Breast epithelium (tissue), 4 donors: Measurements from ENCODE around the gene ARF6. TPM values are rescaled to one million over a fixed set of nuclear protein-coding genes. Genes with fewer than 3 reads are reported as not detected.

ENCODE experiments used
- DNase-seq, 2 donors: peaks; one replicate each; pipeline ENCODE4 v3.0.0-alpha.2; 2019; ENCODE audit warnings: low spot score in 2 of 2
- H3K27ac ChIP-seq, 2 donors: fragments of 200-600 bp; sonication (generic) in 1 of 2; one replicate each; pipeline ENCODE4 v1.5.1; 2016 to 2019; ENCODE audit warnings: mild to moderate bottlenecking in 1 of 2
- H3K27me3 ChIP-seq, 2 donors: fragments of 200-600 bp; sonication (generic) in 1 of 2; one replicate each; pipeline versions ENCODE4 v1.5.1 to v1.6.0; 2017 to 2019; ENCODE audit warnings: control low read depth in 1 of 2, mild to moderate bottlenecking in 1 of 2
- H3K36me3 ChIP-seq: fragments of 200-600 bp; one replicate; pipeline ENCODE4 v1.5.1; 2019
- H3K4me1 ChIP-seq, 2 donors: fragments of 200-600 bp; sonication (generic); one replicate each; pipeline ENCODE4 v1.5.1; 2016 to 2019; ENCODE audit warnings: control low read depth in 1 of 2
- H3K4me3 ChIP-seq, 3 donors: fragments of 200-600 bp; sonication (generic); 1 replicate in 2 of 3; 2 replicates in 1 of 3; pipeline ENCODE4 v1.5.1; 2016 to 2019; ENCODE audit warnings: mild to moderate bottlenecking in 3 of 3, moderate library complexity in 2 of 3
- H3K9me3 ChIP-seq, 2 donors: fragments of 200-600 bp; sonication (generic) in 1 of 2; one replicate each; pipeline ENCODE4 v1.5.1; 2016 to 2019; ENCODE audit warnings: control low read depth in 1 of 2
- CTCF ChIP-seq, 3 donors: fragments of 450-650 bp; IDR thresholded peaks; one replicate each; pipeline ENCODE4 v1.5.1; 2016 to 2017; ENCODE audit warnings: antibody characterized with exemption in 3 of 3, mild to moderate bottlenecking in 3 of 3, moderate library complexity in 3 of 3
- POLR2A ChIP-seq: fragments of 450-650 bp; IDR thresholded peaks from one replicate; pipeline ENCODE4 v1.6.1; 2016; ENCODE audit warnings: antibody characterized with exemption, mild to moderate bottlenecking, moderate library complexity
- POLR2AphosphoS5 ChIP-seq, 3 donors: sonication (generic); formaldehyde crosslinking; IDR thresholded peaks; one replicate each; pipeline ENCODE4 v1.6.1; 2017; ENCODE audit warnings: antibody characterized with exemption in 3 of 3
- intact Hi-C: fragments of 100-400 bp; cut with DNase I; formaldehyde crosslinking; loops from one replicate; pipeline ENCODE4 v1.15.1; 2023; ENCODE audit warnings: low total_unique reads
- total RNA-seq, 3 donors: library from RNA; depleted of rRNA; stranded (reverse); fragments of >200 nt; gene quantifications; one replicate each; pipeline ENCODE4 v1.1.0, GENCODE V29; 2016

Gene ARF6
- total RNA-seq, 3 donors from 2014 or later = 39.2 to 63.8 (median 44.2) TPM

GRCh38 chr14:49904270-49904669 lies 11.4 kb downstream of the ARF6 start:
- Histone ChIP-seq H3K27ac (no peak overlapping the region), H3K27me3 (no peaks in the 10 kb centered on the region), H3K4me3 (no peak overlapping the region), H3K36me3 (no peaks in the 10 kb centered on the region), H3K4me1 (no peaks in the 10 kb centered on the region), H3K9me3 (no peaks in the 10 kb centered on the region)
- intact Hi-C loops = no loop called here
- no peak for DNase-seq
- TF ChIP-seq CTCF (IDR thresholded peaks at IDR 0.05) (no peak), POLR2AphosphoS5 (IDR thresholded peaks at IDR 0.05) (no peak), POLR2A (no peak)

GRCh38 chr14:49905989-49906388 lies 13.1 kb downstream of the ARF6 start:
- no peak for DNase-seq
- intact Hi-C loops = no loop called here
- H3K4me1 ChIP-seq = no peaks in the 10 kb centered on the region
- no peaks in the 10 kb centered on the region for H3K27me3 ChIP-seq
- TF ChIP-seq POLR2AphosphoS5 (IDR thresholded peaks at IDR 0.05) (no peak), CTCF (IDR thresholded peaks at IDR 0.05) (no peak), POLR2A (no peak)
- H3K36me3 ChIP-seq = no peaks in the 10 kb centered on the region
- H3K4me3 ChIP-seq = no peak overlapping the region
- H3K27ac ChIP-seq = no peak overlapping the region
- no peaks in the 10 kb centered on the region for H3K9me3 ChIP-seq

DNA sequence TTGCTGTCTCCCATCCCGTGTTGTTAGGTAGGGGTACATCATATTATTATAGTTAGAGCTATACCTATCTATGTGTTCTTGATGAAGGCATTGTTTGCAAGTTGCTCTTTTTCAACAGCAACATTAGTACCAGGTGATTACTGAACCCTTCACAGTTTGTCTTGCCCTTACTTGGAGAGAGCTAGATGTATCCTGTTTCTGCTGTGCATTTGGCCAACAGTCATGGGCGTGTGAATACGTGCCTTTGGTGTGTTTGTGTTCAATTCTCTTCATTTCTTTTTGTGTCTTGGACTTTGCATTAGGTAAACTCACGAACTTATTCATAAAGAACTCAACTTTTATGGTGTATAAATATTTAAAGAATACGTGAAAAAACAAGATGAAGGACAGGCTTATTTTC lies 14.3 kb downstream of the ARF6 start:
- intact Hi-C loops = no loop called here
- TF ChIP-seq POLR2A = no peak
- no peak for TF ChIP-seq CTCF (IDR thresholded peaks at IDR 0.05)
- Histone ChIP-seq H3K9me3 (no peaks in the 10 kb centered on the region), H3K4me3 (no peak overlapping the region), H3K27ac (no peak overlapping the region), H3K4me1 (no peaks in the 10 kb centered on the region), H3K27me3 (no peaks in the 10 kb centered on the region), H3K36me3 (no peaks in the 10 kb centered on the region)
- no peak for DNase-seq

GRCh38 chr14:49908433-49908782 lies 15.5 kb downstream of the ARF6 start:
- no peak overlapping the region for H3K27ac ChIP-seq
- H3K36me3 ChIP-seq = no peaks in the 10 kb centered on the region
- no peaks in the 10 kb centered on the region for H3K4me1 ChIP-seq
- no peaks in the 10 kb centered on the region for H3K9me3 ChIP-seq
- intact Hi-C loops = no loop called here
- DNase-seq = no peak
- no peaks in the 10 kb centered on the region for H3K27me3 ChIP-seq
- TF ChIP-seq POLR2A (no peak), POLR2AphosphoS5 (IDR thresholded peaks at IDR 0.05) (no peak), CTCF (IDR thresholded peaks at IDR 0.05) (no peak)
- H3K4me3 ChIP-seq = no peak overlapping the region

DNA sequence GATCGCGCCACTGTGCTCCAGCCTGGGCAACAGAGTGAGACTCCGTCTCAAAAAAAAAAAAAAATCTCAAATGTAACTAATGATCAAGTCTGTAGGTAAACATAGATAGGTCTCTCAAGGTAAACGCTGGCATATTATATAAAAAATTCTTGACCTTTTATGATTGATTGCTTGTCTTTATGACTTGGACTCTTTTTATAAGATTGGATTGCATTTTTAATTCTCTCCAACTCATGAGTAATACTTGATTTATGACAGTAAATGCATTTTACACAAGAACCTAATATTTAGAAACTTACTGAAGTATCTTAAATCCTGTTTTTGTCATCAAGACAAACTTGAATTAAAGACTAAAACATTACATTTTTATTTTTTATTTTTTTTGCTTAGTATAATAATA lies 16.1 kb downstream of the ARF6 start:
- H3K4me1 ChIP-seq = no peaks in the 10 kb centered on the region
- no peaks in the 10 kb centered on the region for H3K36me3 ChIP-seq
- no peaks in the 10 kb centered on the region for H3K27me3 ChIP-seq
- TF ChIP-seq POLR2AphosphoS5 (IDR thresholded peaks at IDR 0.05) (no peak), POLR2A (no peak), CTCF (IDR thresholded peaks at IDR 0.05) (no peak)
- H3K27ac ChIP-seq = no peak overlapping the region
- no peak overlapping the region for H3K4me3 ChIP-seq
- no peak for DNase-seq
- no peaks in the 10 kb centered on the region for H3K9me3 ChIP-seq
- intact Hi-C loops = no loop called here
